Activated T-cell treated with anti-CD3 and anti-CD28 coated beads, Interleukin-2, amount 50 U/mL, for 48 hours (primary cell): ENCODE data around the gene INS.

Source experiments
- DNase-seq, 2 experiments: peaks; one replicate each; pipeline ENCODE4 v3.0.0-alpha.2; 2020

The INS gene

GRCh38 chr11:2142762-2143202 is 18.2 kb downstream of the INS start:
- peak; percentile 64 to 68 for DNase-seq

DNA sequence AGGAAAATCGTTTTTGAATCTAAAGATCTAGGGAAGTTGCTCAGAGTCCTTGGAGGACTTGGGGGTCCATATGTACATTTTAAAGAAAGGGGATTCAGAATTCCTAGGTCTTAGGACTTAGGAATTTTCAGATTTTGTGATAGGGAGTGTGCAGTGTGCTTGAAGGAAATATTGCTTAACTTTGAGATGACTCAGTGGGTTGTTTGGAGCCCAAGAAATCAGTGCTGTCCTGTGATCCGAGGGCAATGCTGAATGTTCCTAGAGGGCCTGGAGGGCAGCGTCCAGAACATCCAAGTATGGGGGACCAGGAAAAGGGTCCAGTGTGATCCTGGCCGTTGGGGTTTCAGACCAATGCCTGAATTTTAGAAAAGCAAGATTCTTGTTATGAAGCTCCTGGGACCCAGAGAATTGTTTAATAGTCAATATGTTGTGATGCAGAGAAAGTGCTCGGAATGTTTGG is 18.7 kb downstream of the INS start:
- no peak for DNase-seq

- no peak for DNase-seq
Observed at GRCh38 chr11:2140411-2141400, 20.3 kb downstream of the INS start.

GRCh38 chr11:2139621-2140337 is 21.2 kb downstream of the INS start:
- DNase-seq = no peak

GRCh38 chr11:2139123-2139521 is 21.9 kb downstream of the INS start, which contains the start of gene IGF2:
Gene IGF2, minus strand, starts transcription at chr11:2139389. Its CDS starts 3,866 bp downstream, at chr11:2135523.
- no peak for DNase-seq

DNA sequence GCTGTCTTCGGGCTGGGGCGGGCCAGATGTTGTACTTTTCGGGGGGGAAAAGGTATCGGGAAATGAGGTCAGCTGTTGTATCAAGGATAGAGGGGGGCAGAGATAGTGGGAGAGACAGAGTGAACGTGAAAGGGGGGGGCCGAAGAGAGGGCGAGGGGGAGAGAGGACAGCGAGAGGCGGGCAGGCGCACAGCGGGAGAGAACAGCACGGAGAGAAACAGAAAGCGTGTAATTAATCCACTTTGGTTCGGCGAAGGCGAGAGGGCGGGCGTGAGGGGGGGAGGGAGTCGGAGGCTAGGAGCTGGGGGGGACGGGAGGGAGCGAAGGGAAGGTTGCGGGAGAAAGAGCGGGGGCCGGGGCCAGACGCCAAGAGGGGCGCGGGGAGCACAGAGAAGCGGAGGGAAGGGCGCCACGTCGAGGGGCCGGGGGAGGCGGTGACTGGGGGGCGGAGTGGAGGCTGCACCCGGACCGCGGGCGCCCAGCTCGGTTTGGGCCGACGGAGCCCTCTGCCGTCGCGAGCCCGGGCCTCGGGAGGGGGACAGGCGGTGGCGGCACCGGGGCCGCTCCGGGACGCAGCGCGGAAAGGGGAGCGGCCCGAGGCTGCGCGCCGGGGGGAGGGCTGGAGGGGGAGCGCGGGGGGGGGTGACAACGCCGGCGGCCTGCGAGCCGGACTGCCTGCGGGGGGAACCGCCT is 22.4 kb downstream of the INS start:
- no peak for DNase-seq

DNA sequence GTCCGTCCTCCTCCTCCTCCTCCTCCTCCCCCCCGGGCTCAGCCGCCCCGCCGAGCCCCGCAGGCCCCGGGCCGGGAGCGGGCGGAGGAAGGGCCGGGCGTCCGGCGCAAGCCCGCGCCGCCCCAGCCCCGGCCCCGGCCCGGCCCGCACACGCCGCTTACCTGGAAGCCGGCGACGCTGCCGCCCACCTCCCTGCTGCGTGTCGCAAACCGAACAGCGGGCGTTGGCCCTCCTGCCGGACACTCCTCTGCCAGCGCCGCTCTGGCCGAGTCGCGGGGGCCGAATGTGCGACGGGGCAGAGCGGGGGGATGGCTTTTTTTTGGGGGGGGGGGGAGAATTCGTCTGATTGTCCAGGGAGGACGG is 23.0 kb downstream of the INS start:
- DNase-seq = no peak

- DNase-seq = no peak
Observed at GRCh38 chr11:2137202-2138067, 23.6 kb downstream of the INS start.

- DNase-seq = no peak
Observed at GRCh38 chr11:2136952-2137201, 24.1 kb downstream of the INS start.

DNA sequence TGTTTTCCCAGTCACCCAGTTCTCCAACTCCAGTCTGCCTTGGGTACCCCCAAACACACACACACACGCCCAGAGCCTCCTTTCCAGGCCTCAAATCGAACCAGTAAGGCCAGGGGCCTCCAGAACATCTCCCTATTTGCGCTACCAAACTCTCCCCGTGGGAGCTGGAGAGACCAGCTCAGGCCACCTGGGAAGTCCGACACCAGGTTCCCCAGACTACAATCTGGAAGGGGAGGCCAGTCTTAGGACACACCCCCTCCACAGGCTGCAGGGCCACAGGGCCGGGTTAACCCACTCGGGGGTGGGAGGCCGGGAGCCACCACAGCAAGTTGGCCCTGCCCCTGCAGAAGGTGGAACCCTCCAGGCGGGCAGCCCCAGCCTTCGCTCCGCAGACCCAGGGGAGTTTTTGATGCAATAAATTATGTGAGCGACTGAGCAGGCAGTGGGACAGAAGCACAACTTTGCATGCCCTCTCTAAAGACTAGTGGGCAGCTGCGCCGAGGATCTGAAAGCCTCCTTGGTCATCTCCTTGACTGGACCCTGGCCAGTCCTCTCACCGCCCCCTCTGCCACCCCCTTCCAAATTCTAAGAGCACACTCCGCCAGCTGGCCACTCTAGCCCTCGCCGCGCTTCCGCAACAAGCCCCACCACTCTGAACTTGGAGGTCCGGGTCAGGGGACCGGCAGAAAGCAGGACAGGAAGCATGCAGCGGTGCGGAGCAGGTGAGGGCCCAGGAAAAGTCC is 24.6 kb downstream of the INS start:
- no peak for DNase-seq

GRCh38 chr11:2135648-2136201 is 25.3 kb downstream of the INS start:
- no peak for DNase-seq

DNA sequence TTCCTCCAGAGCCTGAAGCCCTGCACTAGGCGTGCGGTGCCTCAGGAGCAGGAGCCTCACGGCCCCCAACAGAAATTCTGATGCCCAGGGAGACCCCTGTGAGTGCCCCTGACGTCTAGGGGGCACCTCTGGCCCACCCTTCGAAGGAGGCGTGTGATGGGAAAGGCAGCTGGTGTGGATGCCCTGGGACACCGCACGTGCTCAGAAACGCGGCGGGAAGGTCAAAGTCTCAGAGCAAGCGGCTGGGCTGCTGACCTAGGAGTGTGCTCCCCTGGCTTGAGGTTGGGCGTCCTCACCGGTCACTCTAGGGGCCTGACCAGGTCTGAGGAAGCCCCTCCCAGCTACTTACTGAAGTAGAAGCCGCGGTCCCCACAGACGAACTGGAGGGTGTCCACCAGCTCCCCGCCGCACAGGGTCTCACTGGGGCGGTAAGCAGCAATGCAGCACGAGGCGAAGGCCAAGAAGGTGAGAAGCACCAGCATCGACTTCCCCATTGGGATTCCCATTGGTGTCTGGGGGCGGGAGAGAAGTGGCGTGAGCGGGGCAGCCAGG is 25.9 kb downstream of the INS start:
- DNase-seq = no peak

DNA sequence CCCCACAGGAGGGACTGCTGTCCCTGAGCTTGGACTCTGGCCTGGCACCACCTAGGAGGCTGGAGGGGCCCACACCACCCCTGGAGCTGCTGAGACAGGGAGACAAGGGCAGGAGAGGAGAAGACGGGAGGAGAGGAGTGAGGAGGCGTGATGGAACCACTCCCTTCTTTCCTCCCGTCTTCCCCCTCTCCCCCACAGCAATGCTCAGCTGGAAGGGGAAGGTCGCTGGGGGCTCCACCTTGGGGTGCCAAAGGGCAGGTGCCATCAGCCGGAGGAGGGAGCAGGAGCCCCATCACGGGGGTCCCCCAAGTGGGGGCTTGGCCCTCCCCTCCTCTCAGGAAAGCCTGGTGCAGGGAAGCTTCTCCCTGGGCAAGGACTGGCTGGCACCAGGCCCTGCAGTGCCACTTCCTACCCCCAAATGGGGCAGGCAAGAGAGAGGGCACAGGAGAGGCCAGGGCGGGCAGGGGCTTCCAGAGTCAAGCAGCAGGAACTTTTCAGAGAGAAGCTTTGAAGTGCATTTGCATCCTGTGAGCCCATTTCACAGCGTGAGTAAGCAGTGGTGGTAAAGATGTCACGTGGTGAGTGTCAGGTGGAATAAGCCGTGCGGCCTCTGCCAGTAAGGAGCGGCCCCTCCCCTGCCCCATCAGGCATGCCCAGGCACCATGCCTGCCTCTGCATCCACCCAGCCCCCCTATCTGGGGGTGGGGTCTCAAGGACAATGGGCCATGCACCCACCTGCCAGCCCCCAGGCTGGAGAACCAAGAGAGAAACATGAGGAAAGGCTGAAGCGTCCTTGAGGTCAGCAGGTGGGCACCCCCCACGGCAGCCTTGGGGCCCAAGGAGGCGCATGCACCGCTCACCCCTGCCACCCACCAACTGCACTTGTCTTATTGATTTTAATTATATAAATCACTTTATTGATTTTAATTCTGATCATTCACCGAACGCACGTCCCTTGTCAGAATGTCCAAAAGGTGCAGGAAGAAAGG is 26.7 kb downstream of the INS start:
- no peak for DNase-seq

DNA sequence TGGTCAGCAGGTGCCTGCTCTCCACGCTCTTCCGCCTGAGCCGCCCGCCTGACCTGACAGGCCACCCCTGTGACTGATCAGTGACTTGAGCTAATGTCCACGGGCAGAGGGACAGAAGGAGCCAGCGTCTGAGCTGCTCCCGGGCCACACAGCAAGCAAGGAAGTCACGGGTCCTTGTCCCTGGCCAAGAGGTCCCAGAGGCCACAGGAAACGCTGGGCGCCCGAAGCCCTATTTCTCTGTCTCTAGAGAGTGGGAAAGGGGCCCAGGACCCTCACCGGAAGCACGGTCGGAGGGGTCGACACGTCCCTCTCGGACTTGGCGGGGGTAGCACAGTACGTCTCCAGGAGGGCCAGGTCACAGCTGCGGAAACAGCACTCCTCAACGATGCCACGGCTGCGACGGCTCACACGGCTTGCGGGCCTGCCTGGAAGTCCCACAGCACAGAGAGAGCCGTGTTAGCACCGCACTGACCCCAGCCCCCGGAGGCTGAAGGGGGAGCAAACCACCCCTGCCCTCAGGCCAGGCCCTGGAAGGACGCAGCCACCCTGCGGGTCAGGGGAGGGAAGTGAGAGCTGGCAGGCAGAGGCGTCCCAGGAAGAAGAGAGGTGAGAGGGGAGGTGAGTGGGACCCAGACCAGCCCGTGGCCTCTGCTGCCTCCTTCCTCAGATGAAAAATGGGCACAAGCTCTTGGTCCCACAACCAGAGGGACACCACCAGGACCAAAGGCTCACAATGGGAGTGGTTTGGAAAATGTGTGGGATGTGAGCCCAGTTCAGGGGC is 27.6 kb downstream of the INS start:
- no peak for DNase-seq

DNA sequence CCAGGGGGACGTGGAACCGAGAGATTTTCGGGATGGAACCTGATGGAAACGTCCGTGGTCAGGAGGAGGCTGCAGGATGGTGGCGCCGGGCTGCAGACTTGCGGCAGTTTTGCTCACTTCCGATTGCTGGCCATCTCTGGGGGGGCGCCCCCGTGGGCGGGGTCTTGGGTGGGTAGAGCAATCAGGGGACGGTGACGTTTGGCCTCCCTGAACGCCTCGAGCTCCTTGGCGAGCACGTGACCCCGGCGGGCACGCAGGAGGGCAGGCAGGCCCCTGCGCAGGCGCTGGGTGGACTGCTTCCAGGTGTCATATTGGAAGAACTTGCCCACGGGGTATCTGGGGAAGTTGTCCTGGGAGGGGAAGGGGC is 28.2 kb downstream of the INS start:
- DNase-seq = no peak

DNA sequence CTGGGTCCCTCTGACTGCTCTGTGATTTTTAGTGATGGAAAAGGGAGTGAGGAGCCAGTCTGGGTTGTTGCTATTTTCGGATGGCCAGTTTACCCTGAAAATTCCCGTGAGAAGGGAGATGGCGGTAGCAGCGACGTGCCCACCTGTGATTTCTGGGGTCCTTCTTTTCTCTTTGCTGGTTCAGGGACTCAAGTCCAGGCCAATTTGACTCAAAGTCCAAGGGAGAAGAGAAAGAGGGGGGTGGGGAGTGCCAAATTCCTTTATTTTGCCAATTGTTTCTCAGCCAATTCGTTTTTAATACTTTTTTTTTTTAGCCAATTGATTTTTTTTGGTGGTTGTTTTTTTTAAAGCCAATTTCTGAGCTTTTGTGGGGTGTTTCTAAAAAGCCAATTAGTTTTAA is 28.8 kb downstream of the INS start:
- no peak for DNase-seq

- no peak for DNase-seq
Observed at GRCh38 chr11:2131371-2132236, 29.4 kb downstream of the INS start.

- no peak for DNase-seq
Observed at GRCh38 chr11:2130881-2131352, 30.1 kb downstream of the INS start.
